Osteocyte (in vitro differentiated cells): ENCODE data around the gene FZD8. TPM values are rescaled to one million over a fixed set of nuclear protein-coding genes. Genes with fewer than 3 reads are reported as not detected.

Source experiments
- DNase-seq: peaks from one replicate; pipeline ENCODE4 v3.0.0; 2021; ENCODE audit warnings: mixed read lengths; ENCODE audit not compliant: unreplicated experiment; ENCODE audit errors: extremely low spot score
- H3K27ac Mint-ChIP-seq: one replicate; pipeline ENCODE4 v1.8.0; 2021; ENCODE audit warnings: mild to moderate bottlenecking, mixed read lengths; ENCODE audit not compliant: unreplicated experiment
- H3K27me3 Mint-ChIP-seq: one replicate; pipeline ENCODE4 v1.8.0; 2021; ENCODE audit warnings: mixed read lengths; ENCODE audit not compliant: unreplicated experiment
- H3K36me3 Mint-ChIP-seq: one replicate; pipeline ENCODE4 v1.8.0; 2021; ENCODE audit warnings: mixed read lengths; ENCODE audit not compliant: unreplicated experiment
- H3K4me1 Mint-ChIP-seq: one replicate; pipeline ENCODE4 v1.8.0; 2021; ENCODE audit warnings: mixed read lengths; ENCODE audit not compliant: unreplicated experiment
- H3K4me3 Mint-ChIP-seq: one replicate; pipeline ENCODE4 v1.8.0; 2021; ENCODE audit warnings: mild to moderate bottlenecking, moderate library complexity, mixed read lengths; ENCODE audit not compliant: unreplicated experiment
- H3K9me3 Mint-ChIP-seq: one replicate; pipeline ENCODE4 v1.8.0; 2021; ENCODE audit warnings: mixed read lengths; ENCODE audit not compliant: unreplicated experiment
- total RNA-seq: library from RNA; stranded (reverse); gene quantifications from 2 replicates; pipeline ENCODE4 v1.2.1, GENCODE V29; 2021
- TF ChIP-seq, protein P1 (sequence below): fragments of 200-600 bp; sonication (generic); IDR thresholded peaks from 2 replicates; pipeline ENCODE4 v1.5.0; 2021; ENCODE audit warnings: antibody characterized with exemption, mild to moderate bottlenecking, moderate library complexity

The FZD8 gene
- total RNA-seq, 1 donor from 2014 or later: 28.7 TPM

- H3K4me3 Mint-ChIP-seq: no peak overlapping the region
- no peaks in the 10 kb centered on the region for H3K36me3 Mint-ChIP-seq
Measured at GRCh38 chr10:35612385-35613106, 29.6 kb downstream of the FZD8 start.

DNA sequence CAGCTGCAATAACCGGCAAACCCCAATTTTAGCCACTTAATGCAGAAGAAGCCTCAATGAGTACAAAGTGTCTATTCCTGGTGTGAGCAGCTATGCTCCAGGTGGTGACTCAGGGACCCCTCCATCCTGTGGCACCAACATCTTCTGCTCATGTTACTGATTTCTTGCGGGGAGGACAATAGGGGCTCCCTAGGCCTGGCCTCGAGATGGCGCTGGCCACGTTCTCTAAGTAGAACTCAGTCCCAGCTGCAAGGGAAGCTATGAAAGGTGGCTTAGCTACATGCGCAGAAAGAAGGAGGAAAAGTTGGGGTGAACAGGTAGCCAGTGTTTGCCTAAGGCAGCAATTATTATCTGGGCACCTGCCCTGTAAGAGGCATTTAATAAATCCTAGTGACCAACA is 30.3 kb downstream of the FZD8 start:
- Mint-ChIP-seq H3K4me3 (no peak overlapping the region), H3K9me3 (no peaks in the 10 kb centered on the region), H3K4me1 (peaks cover 1% of the 10 kb centered on the region), H3K27me3 (peaks cover 34% of the 10 kb centered on the region), H3K36me3 (no peaks in the 10 kb centered on the region), H3K27ac (no peak overlapping the region)
- TF ChIP-seq, protein P1, sequence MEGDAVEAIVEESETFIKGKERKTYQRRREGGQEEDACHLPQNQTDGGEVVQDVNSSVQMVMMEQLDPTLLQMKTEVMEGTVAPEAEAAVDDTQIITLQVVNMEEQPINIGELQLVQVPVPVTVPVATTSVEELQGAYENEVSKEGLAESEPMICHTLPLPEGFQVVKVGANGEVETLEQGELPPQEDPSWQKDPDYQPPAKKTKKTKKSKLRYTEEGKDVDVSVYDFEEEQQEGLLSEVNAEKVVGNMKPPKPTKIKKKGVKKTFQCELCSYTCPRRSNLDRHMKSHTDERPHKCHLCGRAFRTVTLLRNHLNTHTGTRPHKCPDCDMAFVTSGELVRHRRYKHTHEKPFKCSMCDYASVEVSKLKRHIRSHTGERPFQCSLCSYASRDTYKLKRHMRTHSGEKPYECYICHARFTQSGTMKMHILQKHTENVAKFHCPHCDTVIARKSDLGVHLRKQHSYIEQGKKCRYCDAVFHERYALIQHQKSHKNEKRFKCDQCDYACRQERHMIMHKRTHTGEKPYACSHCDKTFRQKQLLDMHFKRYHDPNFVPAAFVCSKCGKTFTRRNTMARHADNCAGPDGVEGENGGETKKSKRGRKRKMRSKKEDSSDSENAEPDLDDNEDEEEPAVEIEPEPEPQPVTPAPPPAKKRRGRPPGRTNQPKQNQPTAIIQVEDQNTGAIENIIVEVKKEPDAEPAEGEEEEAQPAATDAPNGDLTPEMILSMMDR: no peak
- no peak for DNase-seq

More at GRCh38 chr10:35612385-35613106, 29.6 kb downstream of the FZD8 start:
- Mint-ChIP-seq H3K4me1 (no peaks in the 10 kb centered on the region), H3K9me3 (no peaks in the 10 kb centered on the region), H3K27ac (no peak overlapping the region), H3K27me3 (peaks cover 34% of the 10 kb centered on the region)
- TF ChIP-seq, protein P1: no peak
- DNase-seq: no peak

- Mint-ChIP-seq H3K4me3 (no peak overlapping the region), H3K9me3 (no peaks in the 10 kb centered on the region), H3K36me3 (no peaks in the 10 kb centered on the region), H3K27ac (no peak overlapping the region), H3K4me1 (peaks cover 6% of the 10 kb centered on the region), H3K27me3 (peaks cover 28% of the 10 kb centered on the region)
- TF ChIP-seq, protein P1: no peak
- no peak for DNase-seq
Measured at GRCh38 chr10:35608328-35608672, 33.8 kb downstream of the FZD8 start.

- Mint-ChIP-seq H3K36me3 (no peaks in the 10 kb centered on the region), H3K27ac (no peak overlapping the region), H3K9me3 (no peaks in the 10 kb centered on the region), H3K4me3 (no peak overlapping the region), H3K4me1 (peaks cover 6% of the 10 kb centered on the region), H3K27me3 (peaks cover 27% of the 10 kb centered on the region)
- TF ChIP-seq, protein P1: no peak
- no peak for DNase-seq
Measured at GRCh38 chr10:35607475-35608327, 34.4 kb downstream of the FZD8 start.

DNA sequence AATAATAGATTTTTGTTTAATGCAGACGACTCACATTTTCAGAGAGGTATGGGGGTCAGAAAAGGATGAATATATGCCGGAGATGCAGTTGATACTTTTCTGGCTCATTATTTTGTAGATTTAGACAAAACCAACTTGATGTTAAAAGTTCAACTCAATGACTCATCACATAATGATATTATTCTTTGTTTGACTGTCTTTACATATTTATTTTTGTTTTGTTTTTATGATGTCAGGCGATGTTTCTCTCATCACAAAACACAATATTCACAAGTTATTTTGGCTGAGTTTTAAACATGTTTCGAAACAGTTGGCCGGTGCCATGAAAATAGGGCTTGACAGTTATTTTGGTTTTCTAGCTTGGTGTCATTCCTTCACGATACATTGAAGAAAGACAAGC is 35.7 kb downstream of the FZD8 start:
- Mint-ChIP-seq H3K36me3 (no peaks in the 10 kb centered on the region), H3K27ac (no peak overlapping the region), H3K9me3 (no peaks in the 10 kb centered on the region), H3K27me3 (peaks cover 17% of the 10 kb centered on the region), H3K4me1 (peaks cover 6% of the 10 kb centered on the region), H3K4me3 (no peak overlapping the region)
- DNase-seq: no peak
- TF ChIP-seq, protein P1: no peak
